SKM-1 (cell line): ENCODE results near the gene PRPSAP1.

Experiments used
- DNase-seq: peaks from one replicate; lab custom pipeline; 2025; ENCODE audit not compliant: unreplicated experiment; lab: John Stamatoyannopoulos, UW

Gene PRPSAP1

DNA sequence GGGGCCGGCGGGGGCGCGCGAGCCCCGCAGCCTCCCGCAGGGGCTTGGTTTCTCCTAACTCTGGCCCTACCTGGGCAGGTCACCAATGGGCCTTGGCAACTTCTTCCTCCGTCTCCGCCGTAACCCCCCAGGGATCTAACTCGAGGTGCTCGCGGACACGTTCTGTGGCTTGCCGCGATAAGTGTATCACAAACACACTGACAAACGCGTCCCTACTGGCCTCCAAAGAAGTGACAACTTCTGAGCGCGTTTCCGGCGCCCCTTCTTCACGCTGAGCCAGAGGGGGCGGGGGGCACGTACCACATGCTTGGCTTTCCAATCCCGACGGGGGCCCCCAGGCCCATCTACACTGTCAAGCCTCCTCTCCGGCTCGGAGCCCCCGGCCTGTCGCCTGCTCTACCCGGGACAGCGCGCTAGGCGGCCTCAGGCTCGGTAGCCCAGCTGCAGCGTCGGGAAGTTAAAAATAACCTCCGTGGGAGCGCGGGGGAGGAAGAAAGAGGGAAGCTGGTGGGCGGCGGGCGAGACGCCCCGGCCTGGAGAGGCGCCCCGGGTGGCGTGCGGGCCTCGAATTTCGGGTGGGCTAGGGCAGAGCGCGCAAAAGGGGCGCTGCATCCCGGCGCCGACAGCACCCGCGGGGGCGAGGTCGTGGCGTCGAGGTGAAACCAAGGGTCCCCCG, 30.0 kb upstream of the PRPSAP1 start:
- DNase-seq, result no peak

- no peak for DNase-seq
These were observed 29.3 kb upstream of the PRPSAP1 start for GRCh38 chr17:76382803-76383545.

DNA sequence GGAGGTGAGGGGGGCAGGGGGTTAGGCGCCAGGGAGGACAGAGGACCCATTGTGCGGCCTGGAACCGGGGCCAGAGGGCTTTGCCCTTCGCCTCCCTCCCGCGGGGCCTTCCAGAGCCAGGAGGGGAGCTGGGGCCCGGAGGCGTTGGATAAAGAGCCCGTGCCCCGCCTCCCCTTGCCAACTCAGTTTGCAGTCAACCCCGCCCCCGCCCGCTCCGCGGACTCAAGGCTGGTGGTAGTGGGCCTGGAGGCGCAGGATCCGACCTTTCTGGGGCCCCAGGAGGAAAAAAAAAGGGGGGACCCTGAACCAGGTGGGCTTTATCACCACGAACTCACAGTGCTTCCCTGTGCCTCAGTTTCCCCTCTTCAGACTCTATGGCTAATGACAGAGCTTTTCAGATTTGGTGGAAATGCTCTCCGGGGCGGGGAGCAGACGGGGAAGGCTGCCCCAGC, 28.7 kb upstream of the PRPSAP1 start:
- no peak for DNase-seq

GRCh38 chr17:76381633-76382350, 28.1 kb upstream of the PRPSAP1 start:
- DNase-seq, result no peak

GRCh38 chr17:76379646-76380376, 26.1 kb upstream of the PRPSAP1 start:
- no peak for DNase-seq

GRCh38 chr17:76379275-76379641, 25.5 kb upstream of the PRPSAP1 start:
- DNase-seq, result no peak

GRCh38 chr17:76378548-76379274, 25.0 kb upstream of the PRPSAP1 start:
- no peak for DNase-seq

GRCh38 chr17:76376318-76377133, 22.8 kb upstream of the PRPSAP1 start:
- no peak for DNase-seq

DNA sequence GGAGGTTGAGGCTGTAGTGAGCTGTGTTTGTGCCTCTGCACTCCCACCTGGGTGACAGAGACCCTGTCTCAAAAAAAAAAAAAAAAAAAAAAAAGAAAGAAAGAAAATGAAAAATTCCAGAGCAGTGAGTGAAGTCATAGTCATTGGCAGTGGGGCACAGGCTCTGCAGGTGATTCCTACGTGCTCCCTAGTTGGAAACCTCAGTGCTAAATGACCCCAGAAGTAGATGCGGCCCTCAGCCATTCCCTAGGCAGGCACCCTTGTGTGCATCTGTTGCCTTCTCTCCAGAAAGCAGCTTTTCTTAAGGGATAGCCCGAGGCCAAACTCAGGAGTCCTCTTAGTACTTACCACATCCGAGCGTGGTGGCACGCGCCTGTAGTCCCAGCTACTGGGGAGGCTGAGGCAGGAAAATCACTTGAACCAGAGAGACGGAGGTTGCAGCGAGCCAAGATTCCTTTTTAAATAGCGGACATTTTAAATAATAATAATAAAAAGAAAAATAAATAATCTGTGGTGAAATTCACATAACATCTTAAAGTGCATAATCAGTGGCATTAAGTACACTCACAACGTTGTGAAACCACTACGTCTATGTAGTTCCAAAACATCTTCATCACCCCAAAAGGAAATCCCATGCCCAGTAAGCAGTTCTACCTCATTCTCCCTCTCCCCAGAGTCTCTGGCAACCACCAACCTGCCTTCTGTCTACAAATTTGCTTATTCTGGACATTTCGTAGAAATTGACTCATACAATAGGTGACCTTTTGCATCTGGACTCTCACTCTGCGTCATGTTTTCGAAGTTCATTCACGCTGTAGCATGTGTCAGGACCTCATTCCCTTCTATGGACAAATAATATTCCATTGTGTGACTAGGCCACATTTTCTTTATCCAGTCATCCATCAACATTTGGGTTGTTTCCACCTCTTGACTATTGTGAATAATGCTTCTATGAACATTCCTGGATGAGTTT, 18.2 kb upstream of the PRPSAP1 start:
- no peak for DNase-seq

- no peak for DNase-seq
These were observed 16.7 kb upstream of the PRPSAP1 start for GRCh38 chr17:76370261-76370993.

DNA sequence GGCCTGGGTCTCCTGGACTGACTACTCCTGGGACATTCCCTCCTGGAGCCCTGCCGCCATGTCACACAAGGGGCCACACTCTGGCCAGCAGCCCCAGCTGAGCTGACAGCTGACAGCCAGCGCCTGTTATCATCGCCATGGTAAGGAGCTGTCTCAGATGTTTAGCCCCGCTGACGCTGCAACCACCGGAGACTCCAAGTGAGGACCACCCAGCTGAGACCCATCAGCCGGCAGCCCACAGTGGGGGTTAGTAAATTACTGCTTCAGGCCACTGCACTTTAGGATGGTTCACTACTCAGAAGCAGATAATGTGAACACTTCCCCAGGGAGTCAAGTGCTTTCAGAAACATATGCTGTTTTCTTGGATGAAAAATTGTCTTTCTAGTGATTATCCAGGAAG, 16.1 kb upstream of the PRPSAP1 start:
- DNase-seq, result no peak

DNA sequence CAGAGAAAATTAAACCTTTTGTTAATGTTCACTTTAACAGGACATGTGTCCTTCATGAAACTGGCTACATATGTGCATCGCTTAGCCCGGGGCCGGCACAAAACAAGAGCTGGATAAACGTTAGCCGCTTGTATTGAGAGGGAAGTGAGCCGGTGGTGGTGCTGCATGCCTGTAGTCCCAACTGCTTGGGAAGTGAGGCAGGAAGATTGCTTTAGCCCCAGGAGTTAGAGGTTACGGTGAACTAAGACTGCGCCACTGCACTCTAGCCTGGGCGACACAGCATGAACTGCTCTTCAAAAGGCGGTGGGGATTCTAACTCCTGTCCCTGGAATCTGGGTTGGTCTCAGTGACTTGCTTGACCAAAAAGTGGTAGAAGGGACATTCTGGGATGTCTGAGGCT, 15.7 kb upstream of the PRPSAP1 start:
- no peak for DNase-seq

DNA sequence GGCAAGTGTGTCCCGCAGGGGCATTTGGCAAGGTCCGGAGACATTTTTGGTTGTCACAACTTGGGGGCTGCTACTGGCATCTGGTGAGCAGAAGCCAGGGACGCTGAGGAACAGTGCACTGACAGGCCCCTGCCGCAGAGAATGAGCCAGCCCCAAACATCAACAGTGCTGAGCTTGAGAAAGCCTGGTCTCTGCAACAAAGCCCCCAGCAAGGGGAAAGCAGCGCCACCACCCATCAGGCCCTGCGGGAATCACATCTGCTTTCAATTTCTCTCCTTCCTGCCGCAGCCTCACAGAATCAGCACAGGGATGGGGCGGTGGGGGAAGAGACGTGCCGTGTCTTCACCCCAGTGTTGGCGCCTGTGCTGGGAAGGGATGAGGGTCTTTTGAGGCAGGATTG, 14.8 kb upstream of the PRPSAP1 start:
- DNase-seq, result no peak

GRCh38 chr17:76367642-76368041, 13.9 kb upstream of the PRPSAP1 start:
- DNase-seq, result no peak

DNA sequence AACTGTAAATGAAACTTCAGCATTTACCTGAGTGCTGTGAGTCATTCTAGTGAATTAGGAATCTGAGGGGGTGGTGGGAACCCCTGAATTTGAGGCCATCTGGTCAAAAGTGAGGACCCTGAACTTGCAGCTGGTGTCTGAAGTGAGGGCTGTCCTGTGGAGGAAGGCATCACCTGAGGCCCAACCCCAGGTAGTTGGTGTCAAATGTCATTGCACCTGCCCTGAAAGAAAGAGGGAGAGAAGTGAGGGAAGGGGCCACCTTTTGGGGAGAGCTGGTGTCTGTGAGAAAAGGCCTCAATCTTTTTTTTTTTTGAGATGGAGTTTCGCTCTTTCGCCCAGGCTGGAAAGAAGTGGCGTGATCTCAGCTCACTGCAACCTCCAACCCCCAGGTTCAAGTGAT, 12.5 kb upstream of the PRPSAP1 start:
- DNase-seq, result no peak

DNA sequence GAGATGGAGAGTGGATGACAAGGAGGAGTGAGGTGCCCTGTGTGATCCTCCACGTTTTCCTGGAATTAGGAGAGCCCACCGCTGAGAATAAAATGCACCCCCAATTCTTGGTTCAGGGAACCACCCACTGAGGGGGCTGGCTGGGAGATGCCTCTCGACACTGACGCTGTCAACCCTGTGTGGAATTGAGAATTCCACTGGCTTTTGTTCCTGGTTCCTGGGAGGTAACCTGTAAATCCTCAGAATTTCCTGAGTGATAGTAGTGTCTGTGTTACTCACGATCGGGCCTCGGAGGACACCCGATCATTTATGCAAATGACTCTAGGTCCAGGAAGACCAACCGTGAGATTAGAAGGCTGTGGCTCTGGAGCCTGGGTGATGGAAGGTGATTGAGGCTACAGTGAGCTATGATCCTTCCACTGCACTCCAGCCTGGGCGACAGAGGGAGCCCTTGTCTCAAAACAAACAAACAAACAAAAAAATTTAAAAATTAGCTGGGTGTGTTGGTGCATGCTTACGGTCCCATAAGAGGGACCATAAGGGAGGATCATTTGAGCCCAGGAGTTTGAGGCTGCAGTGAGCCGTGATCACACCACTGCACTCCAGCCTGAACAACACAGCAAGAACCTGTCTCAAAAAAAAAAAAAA, 11.7 kb upstream of the PRPSAP1 start:
- no peak for DNase-seq

- no peak for DNase-seq
These were observed 9.6 kb upstream of the PRPSAP1 start for GRCh38 chr17:76363107-76363842.
